NK-92 (cell line): Measurements from ENCODE around the gene GARIN5A.
"Not testable (repeated sequence)": the region's sequence is repeated elsewhere in the genome, so short reads cannot be mapped to it uniquely, and the experiment has no call there.

Experiments
- DNase-seq: peaks from one replicate; lab custom pipeline; 2025; ENCODE audit not compliant: unreplicated experiment; lab: John Stamatoyannopoulos, UW

Gene GARIN5A

DNA sequence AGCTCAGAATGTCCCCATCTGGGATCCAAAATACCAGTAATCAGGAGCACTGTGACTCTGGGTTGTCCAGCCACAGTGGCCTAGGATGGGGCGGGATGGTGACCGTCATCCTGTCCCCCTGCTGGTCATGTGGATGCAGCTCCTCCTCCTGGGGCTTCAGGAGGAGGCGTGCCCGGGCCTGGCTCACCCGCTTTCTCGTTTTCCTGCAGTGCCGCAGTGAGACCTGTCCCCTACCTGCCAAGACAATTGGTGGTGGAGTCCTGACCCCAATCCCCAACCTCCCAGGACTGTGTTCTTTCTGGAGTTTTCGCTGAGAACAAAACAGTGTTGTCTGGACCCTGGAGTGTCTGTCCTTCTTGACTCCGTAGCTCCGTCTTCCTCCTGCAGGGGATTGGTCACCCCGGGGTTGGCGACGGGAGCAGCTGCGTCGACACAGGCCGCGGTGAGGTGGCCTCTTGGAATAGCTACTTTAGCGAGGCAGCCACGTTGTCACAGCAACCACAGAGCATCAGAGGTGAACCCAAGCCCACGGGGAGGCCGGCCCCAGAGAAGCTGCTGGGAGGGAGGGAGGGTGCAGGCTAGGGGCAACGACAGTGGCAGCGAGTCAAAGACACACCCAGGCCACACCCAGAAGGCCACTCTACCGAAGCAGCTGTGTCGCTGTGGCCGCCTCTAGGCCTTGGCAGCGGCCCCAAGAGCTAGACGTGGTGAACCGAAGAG, 10.5 kb downstream of the GARIN5A start:
- no peak for DNase-seq

DNA sequence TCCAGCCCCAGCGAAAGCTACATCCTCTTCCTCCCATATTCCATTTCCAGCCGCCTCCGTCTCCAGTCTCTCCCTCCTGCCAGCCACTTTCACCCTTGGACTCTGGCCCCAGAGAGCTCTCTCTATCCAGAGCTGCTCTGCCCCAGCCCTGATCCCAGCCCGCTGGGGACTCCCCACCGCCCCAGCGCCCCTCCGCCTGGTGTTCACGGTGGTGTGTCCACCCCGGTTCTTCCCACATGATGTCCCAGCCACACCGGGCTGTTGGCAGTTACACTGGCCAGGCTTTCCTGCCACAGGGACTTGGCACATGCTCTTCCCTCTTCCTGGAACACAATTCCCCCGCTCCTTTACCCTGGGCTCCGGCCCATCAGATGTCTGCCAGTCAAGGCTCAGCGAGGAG, 11.6 kb downstream of the GARIN5A start:
- no peak for DNase-seq

DNA sequence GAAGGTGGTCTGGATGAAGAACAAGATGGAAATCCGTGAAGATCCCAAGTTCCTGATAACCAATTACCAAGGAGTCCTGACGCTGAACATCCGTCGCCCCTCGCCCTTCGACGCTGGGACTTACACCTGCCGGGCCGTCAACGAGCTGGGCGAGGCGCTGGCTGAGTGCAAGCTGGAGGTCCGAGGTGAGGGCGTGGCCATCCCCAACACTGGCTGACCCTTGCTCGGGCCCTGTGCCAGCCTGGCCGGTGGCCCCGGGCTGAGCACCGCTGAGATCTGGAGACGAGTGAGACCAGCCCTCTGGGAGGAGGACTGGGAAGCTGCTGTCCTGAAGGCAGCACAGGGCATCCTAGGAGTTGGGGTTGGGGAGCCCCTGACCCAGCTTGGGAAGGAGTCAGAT, 12.3 kb downstream of the GARIN5A start:
- no peak for DNase-seq

DNA sequence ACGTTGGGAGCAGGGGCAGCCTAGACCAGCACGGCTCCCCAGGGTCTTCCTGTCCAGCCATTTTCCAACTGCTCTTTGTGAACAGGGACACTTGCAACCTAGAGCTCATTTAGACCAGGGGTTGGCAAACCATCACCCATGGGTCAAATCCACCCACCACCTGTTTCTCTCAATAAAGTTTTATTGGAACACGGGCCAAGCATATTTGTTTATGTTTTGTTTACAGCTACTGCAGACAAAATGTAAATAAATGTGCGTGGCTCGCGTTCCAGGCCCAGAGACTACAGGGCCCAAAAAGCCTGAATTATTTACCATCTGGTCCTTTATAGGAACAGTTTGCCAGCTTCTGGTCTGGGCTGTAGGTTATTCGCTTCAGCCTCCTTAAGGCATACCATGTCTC, 13.7 kb downstream of the GARIN5A start:
- no peak for DNase-seq

- no peak for DNase-seq
Observed at GRCh38 chr19:50461066-50461875, 15.4 kb downstream of the GARIN5A start.

- no peak for DNase-seq
Observed at GRCh38 chr19:50460161-50460765, 16.4 kb downstream of the GARIN5A start.

DNA sequence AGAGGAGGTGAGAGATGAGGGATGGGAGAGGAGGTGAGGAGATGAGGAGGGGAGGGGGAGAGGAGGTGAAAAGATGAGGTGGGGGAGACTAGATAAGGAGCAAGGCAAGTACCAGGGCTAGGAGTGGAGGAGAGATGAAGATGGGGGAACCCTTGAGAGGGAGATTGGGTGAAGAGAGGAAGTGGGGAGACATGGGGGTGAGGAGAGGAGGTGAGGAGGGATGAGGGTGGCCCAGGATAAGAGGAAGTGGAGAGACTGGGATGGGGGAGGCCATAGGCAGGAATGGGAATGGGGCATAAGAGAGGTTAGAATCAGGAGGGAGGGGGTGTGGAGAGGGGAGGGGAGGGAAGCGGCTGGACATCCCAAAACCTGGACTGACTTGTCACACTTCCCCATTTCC, 17.0 kb downstream of the GARIN5A start:
- DNase-seq, result no peak

DNA sequence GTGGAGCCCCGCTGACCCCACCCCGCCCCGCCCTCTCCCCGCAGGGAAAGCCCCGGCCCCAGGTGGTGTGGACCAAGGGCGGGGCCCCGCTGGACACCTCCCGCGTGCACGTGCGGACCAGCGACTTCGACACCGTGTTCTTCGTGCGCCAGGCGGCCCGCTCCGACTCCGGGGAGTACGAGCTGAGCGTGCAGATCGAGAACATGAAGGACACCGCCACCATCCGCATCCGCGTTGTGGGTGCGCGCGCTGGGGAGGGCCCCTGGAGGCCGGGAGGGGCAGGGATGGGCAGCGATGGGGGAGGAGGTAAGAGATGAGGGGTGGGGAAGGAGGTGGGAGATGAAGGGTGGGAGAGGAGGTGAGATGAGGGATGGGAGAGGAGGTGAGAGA, 17.6 kb downstream of the GARIN5A start:
- no peak for DNase-seq

DNA sequence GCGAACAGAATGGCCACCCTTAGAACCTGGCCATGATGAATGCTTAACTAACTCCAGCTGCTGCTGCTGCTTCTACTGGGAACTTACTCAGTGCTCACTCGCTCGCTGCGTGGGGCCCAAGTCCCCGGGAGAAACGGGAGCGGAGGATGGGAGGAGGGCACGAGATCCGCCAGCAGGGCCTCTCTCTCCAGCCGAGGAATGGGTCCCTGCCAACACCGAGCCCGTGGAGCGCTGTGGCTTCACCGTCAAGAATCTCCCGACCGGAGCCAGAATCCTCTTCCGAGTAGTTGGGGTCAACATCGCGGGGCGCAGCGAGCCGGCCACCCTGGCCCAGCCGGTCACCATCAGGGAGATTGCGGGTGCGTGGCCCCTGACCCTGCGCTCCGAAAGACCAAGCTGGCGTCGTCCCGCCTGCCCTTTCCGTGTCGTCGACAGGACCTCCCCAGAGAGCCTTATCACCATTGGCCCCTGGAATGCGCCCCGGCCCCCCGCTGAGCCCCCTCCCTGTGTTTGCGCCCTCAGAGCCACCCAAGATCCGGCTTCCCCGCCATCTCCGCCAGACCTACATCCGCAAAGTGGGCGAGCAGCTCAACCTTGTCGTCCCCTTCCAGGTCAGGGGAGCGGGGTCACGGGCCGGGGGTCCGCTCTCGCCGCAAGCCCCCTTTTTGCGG, 18.1 kb downstream of the GARIN5A start:
- no peak for DNase-seq

DNA sequence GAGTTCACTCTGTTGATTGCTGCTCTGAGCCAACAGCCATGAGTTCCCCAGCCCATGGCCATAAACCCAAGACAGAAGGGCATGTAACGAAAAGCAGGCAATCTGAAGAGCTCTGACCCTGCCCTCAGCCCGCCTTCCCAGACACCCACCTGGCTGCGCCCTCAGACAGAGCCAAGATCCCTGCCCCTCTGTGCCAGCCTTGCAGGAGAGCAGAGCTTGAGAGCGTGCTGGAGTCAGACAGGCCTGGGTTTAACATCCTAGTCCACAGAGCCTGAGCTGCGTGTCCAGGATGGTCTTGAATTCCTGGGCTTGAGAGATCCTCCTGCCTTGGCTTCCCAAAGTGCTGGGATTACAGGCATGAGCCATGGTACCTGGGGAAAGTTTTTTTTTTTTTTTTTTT, 19.3 kb downstream of the GARIN5A start:
- no peak for DNase-seq

DNA sequence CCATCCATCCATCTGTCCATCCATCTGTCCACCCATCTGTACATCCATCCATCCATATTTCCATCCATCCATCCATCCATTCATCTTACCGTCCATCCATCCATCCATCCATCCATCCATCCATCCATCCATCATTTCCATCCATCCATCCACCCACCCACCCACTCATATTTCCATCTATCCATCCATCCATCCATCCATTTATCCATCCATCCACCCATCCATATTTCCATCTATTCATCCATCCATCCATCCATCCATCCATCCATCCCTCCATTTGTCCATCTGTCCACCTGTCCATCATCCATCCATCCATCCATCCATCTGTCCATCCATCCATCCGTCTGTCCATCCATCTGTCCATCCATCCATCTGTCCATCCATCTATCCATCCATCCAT, 20.7 kb downstream of the GARIN5A start:
- no peak for DNase-seq

DNA sequence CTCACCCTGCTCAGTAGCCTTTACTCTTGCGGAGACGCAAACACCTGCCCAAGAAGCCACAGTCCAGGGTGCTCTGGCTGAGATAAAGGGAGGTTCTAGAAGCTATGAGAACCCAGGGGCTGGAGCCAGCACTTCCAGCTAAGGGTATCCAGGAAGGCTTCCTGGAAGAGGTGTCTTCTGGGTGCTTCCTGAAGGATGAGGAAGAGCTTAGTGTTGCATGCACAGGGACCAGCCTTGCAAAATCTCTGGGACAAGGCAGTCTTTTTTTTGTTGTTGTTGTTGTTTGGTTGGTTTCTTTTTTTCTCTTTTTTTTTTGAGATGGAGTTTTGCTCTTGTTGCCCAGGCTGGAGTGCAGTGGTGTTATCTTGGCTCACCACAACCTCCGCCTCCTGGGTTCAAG, 23.4 kb downstream of the GARIN5A start:
- DNase-seq, result no peak

DNA sequence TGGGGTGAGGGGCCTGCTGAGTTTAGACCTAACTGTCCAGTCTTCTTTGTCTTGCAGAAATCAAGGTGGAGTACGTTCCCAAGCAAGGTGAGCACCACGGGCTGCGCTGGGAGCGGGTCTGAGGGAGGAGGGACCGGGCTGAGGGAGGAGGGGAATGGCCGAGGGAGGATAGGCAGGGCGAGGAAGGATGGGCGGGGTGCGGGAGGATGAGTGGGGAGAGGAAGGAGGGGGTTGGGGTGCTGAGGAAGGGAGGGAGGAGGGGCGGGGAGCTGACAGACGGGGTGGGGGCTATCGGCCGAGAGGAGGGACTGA, 25.5 kb downstream of the GARIN5A start:
- DNase-seq, result no peak

DNA sequence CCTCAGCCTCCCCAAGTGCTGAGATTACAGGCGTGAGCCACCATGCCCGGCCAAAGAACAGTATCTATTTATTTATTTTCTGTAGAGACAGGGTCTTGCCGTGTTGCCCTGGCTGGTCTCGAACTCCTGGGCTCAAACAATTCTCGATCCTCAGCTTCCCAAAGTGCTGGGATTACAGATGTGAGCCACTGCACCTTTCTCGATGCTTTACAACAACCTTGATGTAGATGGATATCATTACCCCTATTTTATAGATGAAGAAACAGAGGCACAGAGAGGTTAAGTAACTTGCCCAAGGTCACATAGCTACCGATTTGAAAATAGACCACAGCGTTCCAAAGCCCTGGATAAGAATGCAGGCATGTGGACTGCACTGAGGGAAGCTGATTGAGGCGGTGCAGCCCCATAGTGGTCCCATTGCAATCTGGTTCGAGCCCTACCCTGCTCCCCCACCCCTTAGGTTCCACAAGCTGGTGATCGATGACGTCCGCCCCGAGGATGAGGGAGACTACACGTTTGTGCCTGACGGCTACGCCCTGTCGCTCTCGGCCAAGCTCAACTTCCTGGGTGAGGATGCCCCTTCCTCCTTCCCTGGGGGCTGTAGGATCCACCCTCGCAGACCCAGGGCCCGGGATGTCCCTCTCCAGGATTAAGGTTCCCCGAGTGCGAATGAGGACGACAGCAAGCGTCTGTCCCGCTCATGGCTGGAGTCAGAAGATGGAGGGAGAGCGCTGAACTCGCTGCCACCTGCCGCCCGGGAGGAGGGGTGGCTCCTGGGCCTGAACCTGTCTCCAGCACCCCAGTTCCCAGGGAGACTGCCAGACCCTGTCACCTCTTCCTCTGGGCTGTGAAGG, 26.1 kb downstream of the GARIN5A start:
- DNase-seq, result no peak

GRCh38 chr19:50449236-50449899, 27.3 kb downstream of the GARIN5A start:
- no peak for DNase-seq

DNA sequence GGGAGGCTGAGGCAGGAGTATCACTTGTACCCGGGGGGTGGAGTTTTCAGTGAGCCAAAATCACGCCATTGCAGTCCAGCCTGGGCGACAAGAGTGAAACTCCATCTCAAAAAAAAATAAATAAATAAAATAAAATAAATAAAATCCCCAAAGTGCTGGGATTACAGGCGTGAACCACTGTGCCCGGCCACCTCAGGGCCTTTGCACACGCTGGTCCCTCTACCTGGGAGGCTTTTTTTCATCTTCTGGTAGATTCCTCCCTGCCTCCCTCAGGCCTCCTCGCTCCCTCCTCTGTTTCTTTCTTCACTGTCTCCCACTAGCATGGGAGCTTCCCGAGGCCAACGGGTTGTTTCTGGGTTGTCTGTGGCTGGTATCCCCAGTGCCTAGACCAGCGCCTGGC, 28.9 kb downstream of the GARIN5A start:
- no peak for DNase-seq

GRCh38 chr19:50447053-50447452, 29.6 kb downstream of the GARIN5A start:
- no peak for DNase-seq

- DNase-seq, result no peak
Observed at GRCh38 chr19:50444059-50444458, 32.6 kb downstream of the GARIN5A start.

- not testable (repeated sequence) for DNase-seq
Observed at GRCh38 chr19:50439130-50439529, 37.5 kb downstream of the GARIN5A start.

- DNase-seq, result no peak
Observed at GRCh38 chr19:50437862-50438449, 38.7 kb downstream of the GARIN5A start.
